SH-SY5Y (cell line): ENCODE results near the gene PLXNB3.

ENCODE experiments used
- GATA2 ChIP-seq: IDR thresholded peaks from 2 replicates; pipeline ENCODE4 v1.6.1; 2011; ENCODE audit warnings: mild to moderate bottlenecking, low read depth, low read length
- GATA3 ChIP-seq: IDR thresholded peaks from 2 replicates; pipeline ENCODE4 v1.6.1; 2011; ENCODE audit warnings: low read depth, mild to moderate bottlenecking, low read length, moderate library complexity

DNA sequence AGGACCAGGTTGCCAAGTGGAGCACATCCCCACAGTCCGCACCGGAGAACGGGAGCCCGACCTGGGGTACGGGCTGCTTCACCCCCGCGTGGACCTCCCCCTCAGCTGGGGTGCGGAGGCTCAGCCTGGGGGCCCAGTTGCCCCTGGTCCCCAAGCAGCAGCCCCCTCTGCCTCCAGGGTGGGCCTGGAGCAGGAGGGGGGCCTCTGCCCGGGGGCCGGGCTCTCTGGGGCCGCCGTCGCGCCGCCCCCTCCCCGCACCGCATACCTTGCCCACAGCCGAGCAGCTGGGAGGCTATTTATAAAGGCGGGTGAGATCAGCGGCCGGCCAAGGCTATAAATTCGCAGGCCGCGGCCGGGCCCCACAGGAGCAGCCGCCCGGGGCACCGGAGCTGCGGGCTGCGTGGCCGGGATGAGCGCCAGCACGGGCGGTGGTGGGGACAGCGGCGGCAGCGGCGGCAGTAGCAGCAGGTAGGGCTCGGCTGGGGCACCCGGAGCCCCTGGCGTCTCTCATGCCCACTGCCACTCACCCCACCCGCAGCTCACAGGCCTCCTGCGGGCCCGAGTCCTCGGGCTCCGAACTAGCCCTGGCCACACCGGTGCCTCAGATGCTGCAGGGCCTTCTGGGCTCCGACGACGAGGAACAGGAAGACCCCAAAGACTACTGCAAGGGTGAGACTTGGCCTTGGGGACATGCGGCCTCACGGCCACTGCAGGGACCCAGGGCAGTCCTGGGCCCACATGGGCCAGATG is 16.8 kb downstream of the PLXNB3 start, which contains the start of gene SRPK3:
- TF ChIP-seq GATA3 (no peak), GATA2 (no peak)
